Mucosa of descending colon (tissue), 3 donors: ENCODE measurements around the gene HPSE2. TPM values are rescaled to one million over a fixed set of nuclear protein-coding genes. Genes with fewer than 3 reads are reported as not detected.

Experiments used
- ATAC-seq: fragments of 200-7000 bp; cut with Tn5 transposase; one replicate; pipeline ENCODE4 v1.9.1; 2020; ENCODE audit warnings: mild to moderate bottlenecking, moderate library complexity
- DNase-seq, 3 donors: peaks; one replicate each; pipeline ENCODE4 v3.0.0-alpha.2; 2020
- H3K36me3 ChIP-seq: fragments of 200-600 bp; one replicate; pipeline ENCODE4 v1.8.0; 2021; ENCODE audit warnings: low read depth, mild to moderate bottlenecking
- H3K4me1 ChIP-seq: fragments of 200-600 bp; one replicate; pipeline ENCODE4 v1.8.0; 2021; ENCODE audit warnings: low read depth, mild to moderate bottlenecking
- H3K4me3 ChIP-seq: fragments of 200-600 bp; one replicate; pipeline ENCODE4 v1.8.0; 2021; ENCODE audit warnings: mild to moderate bottlenecking
- H3K9me3 ChIP-seq: fragments of 200-600 bp; one replicate; pipeline ENCODE4 v1.8.0; 2021; ENCODE audit warnings: mild to moderate bottlenecking
- CTCF ChIP-seq: fragments of 200-600 bp; IDR thresholded peaks from one replicate; pipeline ENCODE4 v1.8.0; 2022; ENCODE audit warnings: antibody characterized with exemption, mild to moderate bottlenecking
- intact Hi-C, 2 donors: fragments of 100-400 bp; cut with DNase I in 1 of 2; cut with micrococcal nuclease in 1 of 2; formaldehyde crosslinking; loops; one replicate each; pipeline versions ENCODE4 v1.11.0 to v1.11.1; 2022; cut with DNase I, micrococcal nuclease
- total RNA-seq, 3 donors: library from RNA; stranded (reverse); fragmentation: NEBNext Ultra II Directional in 2 of 3; extraction: Animal tissue kit (Norgen Biotek cat#: 25700) in 2 of 3; gene quantifications; one replicate each; pipeline versions ENCODE4 v1.2.1 to v1.2.4, GENCODE V29; 2021 to 2023
- donor health status: DM: no; HTN: no; CAD: no; lungs with moderate emphysema.
- donor health status: DM: no; HTN: no; CAD: no.
- donor health status: DM: no; HTN: yes; CAD: no.

The HPSE2 gene
- total RNA-seq, 3 donors from 2014 or later, result 1.3 to 3.7 (median 2.4) TPM

- H3K36me3 ChIP-seq, result no peaks in the 10 kb centered on the region
- H3K4me3 ChIP-seq, result no peak overlapping the region
- no peaks in the 10 kb centered on the region for H3K9me3 ChIP-seq
- peaks cover 11% of the 10 kb centered on the region for H3K4me1 ChIP-seq
- DNase-seq (no peak), ATAC-seq (no peak)
- intact Hi-C loops, result no loop called here
- TF ChIP-seq CTCF, result no peak
These were observed 817.5 kb downstream of the HPSE2 start for GRCh38 chr10:98417973-98418664.

- intact Hi-C loops, result no loop called here
- Histone ChIP-seq H3K4me3 (no peak overlapping the region), H3K36me3 (no peaks in the 10 kb centered on the region), H3K4me1 (peaks cover 11% of the 10 kb centered on the region), H3K9me3 (no peaks in the 10 kb centered on the region)
- peak in 1 of 3 donors; percentile 45 for DNase-seq
- TF ChIP-seq CTCF, result no peak
- no peak for ATAC-seq
These were observed 818.1 kb downstream of the HPSE2 start for GRCh38 chr10:98417481-98417959.

GRCh38 chr10:98416606-98417388 is 818.9 kb downstream of the HPSE2 start:
- DNase-seq (peak in 1 of 3 donors; percentile 29), ATAC-seq (no peak)
- intact Hi-C loops, result no loop called here
- H3K4me1 ChIP-seq, result peaks cover 11% of the 10 kb centered on the region
- TF ChIP-seq CTCF, result no peak
- no peaks in the 10 kb centered on the region for H3K9me3 ChIP-seq
- no peak overlapping the region for H3K4me3 ChIP-seq
- no peaks in the 10 kb centered on the region for H3K36me3 ChIP-seq

GRCh38 chr10:98415731-98416119 is 819.9 kb downstream of the HPSE2 start:
- Histone ChIP-seq H3K9me3 (no peaks in the 10 kb centered on the region), H3K4me1 (peaks cover 11% of the 10 kb centered on the region), H3K36me3 (no peaks in the 10 kb centered on the region), H3K4me3 (no peak overlapping the region)
- intact Hi-C loops, result no loop called here
- ATAC-seq (no peak), DNase-seq (no peak)
- no peak for TF ChIP-seq CTCF

GRCh38 chr10:98414932-98415730 is 820.5 kb downstream of the HPSE2 start, which contains the start of gene PYROXD2:
TSS of gene PYROXD2 (minus strand) at chr10:98415182. CDS start at chr10:98415135, 47 bp downstream.
- intact Hi-C loops, result no loop called here
- no peaks in the 10 kb centered on the region for H3K36me3 ChIP-seq
- no peak for TF ChIP-seq CTCF
- peak; percentile 93 for ATAC-seq
- DNase-seq, result peak; percentile 92 to 94 (median 92)
- H3K4me3 ChIP-seq, result peak within 1 kb of the TSS; percentile 17
- H3K9me3 ChIP-seq, result no peaks in the 10 kb centered on the region
- peaks cover 11% of the 10 kb centered on the region for H3K4me1 ChIP-seq
